Neural cell (in vitro differentiated cells): Measurements from ENCODE around the gene TMEM119. TPM values are rescaled to one million over a fixed set of nuclear protein-coding genes. Genes with fewer than 3 reads are reported as not detected.

Experiments
- H2AFZ ChIP-seq: fragments of 200-600, 300-800 bp; sonication (generic), shearing (Covaris generic); 2 replicates; pipeline ENCODE4 v1.6.0; 2014; ENCODE audit warnings: low read depth, mild to moderate bottlenecking, antibody characterized with exemption, low read length, moderate library complexity
- H3F3A ChIP-seq: fragments of 200-600 bp; shearing (Covaris generic); 2 replicates; pipeline ENCODE4 v1.6.1; 2016; ENCODE audit warnings: mild to moderate bottlenecking, moderate library complexity, mixed read lengths, antibody characterized with exemption, low read length; ENCODE audit not compliant: insufficient read depth, poor library complexity, severe bottlenecking
- H3K27ac ChIP-seq: fragments of 200-600, 300-800 bp; sonication (generic), shearing (Covaris generic); 2 replicates; pipeline ENCODE4 v1.5.1; 2014; ENCODE audit warnings: mild to moderate bottlenecking, low read length, moderate library complexity
- H3K27me3 ChIP-seq: fragments of 300-800, 200-600 bp; sonication (generic), shearing (Covaris generic); 2 replicates; pipeline ENCODE4 v1.6.0; 2014; ENCODE audit warnings: mild to moderate bottlenecking, low read depth, low read length, moderate library complexity; ENCODE audit not compliant: insufficient read depth
- H3K36me3 ChIP-seq: fragments of 300-800, 200-600 bp; sonication (generic), shearing (Covaris generic); 2 replicates; pipeline ENCODE4 v1.5.1; 2014; ENCODE audit warnings: mild to moderate bottlenecking, antibody characterized with exemption, low read length, moderate library complexity; ENCODE audit not compliant: insufficient read depth
- H3K4me2 ChIP-seq: fragments of 300-800, 200-600 bp; sonication (generic), shearing (Covaris generic); 2 replicates; pipeline ENCODE4 v1.6.0; 2014; ENCODE audit warnings: mild to moderate bottlenecking, low read length
- H3K4me3 ChIP-seq: fragments of 300-800, 200-600 bp; sonication (generic), shearing (Covaris generic); 2 replicates; pipeline ENCODE4 v1.5.1; 2014; ENCODE audit warnings: mild to moderate bottlenecking, low read length, moderate library complexity
- H3K79me2 ChIP-seq: fragments of 200-600 bp; shearing (Covaris generic); replicated peaks from 2 replicates; pipeline ENCODE4 v1.6.0; 2014; ENCODE audit warnings: mild to moderate bottlenecking, low read length, moderate library complexity; ENCODE audit not compliant: insufficient read depth
- H3K9ac ChIP-seq: fragments of 300-800, 200-600 bp; sonication (generic), shearing (Covaris generic); 2 replicates; pipeline ENCODE4 v1.6.1; 2016; ENCODE audit warnings: mild to moderate bottlenecking, low read length, mixed read lengths
- H3K9me2 ChIP-seq: fragments of 200-600 bp; shearing (Covaris generic); 2 replicates; pipeline ENCODE4 v1.6.1; 2016; ENCODE audit warnings: mild to moderate bottlenecking, low read length, mixed read lengths; ENCODE audit not compliant: insufficient read depth
- H3K9me3 ChIP-seq: fragments of 200-600, 300-800 bp; sonication (generic), shearing (Covaris generic); 2 replicates; pipeline ENCODE4 v1.6.1; 2016; ENCODE audit warnings: mild to moderate bottlenecking, mixed run types, low read length, moderate library complexity, mixed read lengths
- H4K20me1 ChIP-seq: fragments of 200-600 bp; shearing (Covaris generic); 2 replicates; pipeline ENCODE4 v1.6.1; 2016; ENCODE audit warnings: mild to moderate bottlenecking, mixed run types; ENCODE audit not compliant: insufficient read depth
- EP300 ChIP-seq: fragments of 450-650 bp; conservative IDR thresholded peaks from 2 replicates; pipeline ENCODE4 v1.6.1; 2014; ENCODE audit warnings: antibody characterized with exemption, mild to moderate bottlenecking, moderate library complexity; ENCODE audit not compliant: poor library complexity, severe bottlenecking
- EZH2 ChIP-seq: fragments of 200-600, 300-800 bp; shearing (Covaris generic), sonication (generic); IDR thresholded peaks from 2 replicates; pipeline ENCODE4 v1.6.1; 2014; ENCODE audit warnings: antibody characterized with exemption, low read length, borderline replicate concordance, mild to moderate bottlenecking; ENCODE audit not compliant: insufficient read depth, poor library complexity, severe bottlenecking
- MXI1 ChIP-seq: fragments of 450-650 bp; conservative IDR thresholded peaks from 2 replicates; pipeline ENCODE4 v1.6.1; 2014; ENCODE audit warnings: antibody characterized with exemption, mild to moderate bottlenecking; ENCODE audit not compliant: poor library complexity, severe bottlenecking
- POLR2AphosphoS5 ChIP-seq: IDR thresholded peaks from 2 replicates; pipeline ENCODE4 v1.6.1; 2012
- RAD21 ChIP-seq: fragments of 450-650 bp; conservative IDR thresholded peaks from 2 replicates; pipeline ENCODE4 v1.6.1; 2014; ENCODE audit warnings: antibody characterized with exemption, mild to moderate bottlenecking, moderate library complexity
- SMC3 ChIP-seq: fragments of 450-650 bp; conservative IDR thresholded peaks from 2 replicates; pipeline ENCODE4 v1.6.1; 2014; ENCODE audit warnings: antibody characterized with exemption, mild to moderate bottlenecking, moderate library complexity; ENCODE audit not compliant: poor library complexity
- TAF1 ChIP-seq: IDR thresholded peaks from 2 replicates; pipeline ENCODE4 v1.6.1; 2012; ENCODE audit warnings: low read depth
- polyA plus RNA-seq: library from polyadenylated mRNA; depleted of rRNA; stranded (reverse); fragments of >200 nt; gene quantifications from 2 replicates; pipeline ENCODE4 v1.2.3, GENCODE V29; 2014
- TF ChIP-seq, protein P1 (sequence below): IDR thresholded peaks from 2 replicates; pipeline ENCODE4 v1.6.1; 2012; ENCODE audit warnings: borderline replicate concordance
- TF ChIP-seq, protein P2 (sequence below): fragments of 450-650 bp; IDR thresholded peaks from 2 replicates; pipeline ENCODE4 v1.5.1; 2014; ENCODE audit warnings: antibody characterized with exemption, mild to moderate bottlenecking, moderate library complexity; ENCODE audit not compliant: poor library complexity, severe bottlenecking

Gene TMEM119
- polyA plus RNA-seq, 1 donor from 2014 or later, result not detected

DNA sequence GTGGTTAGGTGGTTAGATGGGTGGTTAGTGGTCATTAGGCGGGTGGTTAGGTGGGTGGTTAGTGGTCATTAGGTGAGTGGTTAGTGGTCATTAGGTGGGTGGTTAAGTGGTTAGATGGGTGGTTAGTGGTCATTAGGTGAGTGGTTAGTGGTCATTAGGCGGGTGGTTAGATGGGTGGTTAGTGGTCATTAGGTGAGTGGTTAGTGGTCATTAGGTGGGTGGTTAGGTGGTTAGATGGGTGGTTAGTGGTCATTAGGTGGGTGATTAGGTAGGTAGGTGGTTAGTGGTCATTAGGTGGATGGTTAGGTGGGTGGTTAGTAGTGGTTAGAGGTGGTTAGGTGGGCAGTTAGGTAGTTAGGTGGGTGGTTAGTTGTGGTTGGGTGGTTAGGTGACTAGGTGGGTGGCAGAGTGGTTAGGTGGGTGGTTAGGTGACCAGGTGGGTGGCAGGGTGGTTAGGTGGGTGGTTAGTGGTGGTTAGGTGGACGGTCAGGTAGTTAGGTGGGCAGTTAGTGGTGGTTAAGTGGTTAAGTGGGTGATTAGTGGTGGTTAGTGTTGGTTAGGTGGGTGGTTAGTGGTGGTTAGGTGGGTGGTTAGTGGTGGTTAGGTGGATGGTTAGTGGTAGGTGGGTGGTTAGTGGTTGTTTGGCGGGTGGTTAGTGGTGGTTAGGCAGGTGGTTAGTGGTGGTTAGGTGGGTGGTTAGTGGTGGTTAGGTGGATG is 8.0 kb upstream of the TMEM119 start:
- Histone ChIP-seq H3K4me2 (no peak overlapping the region), H3K4me3 (no peak overlapping the region), H3K27ac (no peak overlapping the region), H3K36me3 (no peaks in the 10 kb centered on the region), H3K9me2 (no peaks in the 10 kb centered on the region), H4K20me1 (no peaks in the 10 kb centered on the region), H3K79me2 (no peaks in the 10 kb centered on the region), H3K9me3 (no peaks in the 10 kb centered on the region), H3F3A (no peaks in the 10 kb centered on the region), H2AFZ (no peak overlapping the region), H3K9ac (no peak overlapping the region), H3K27me3 (no peaks in the 10 kb centered on the region)
- TF ChIP-seq, protein P1, sequence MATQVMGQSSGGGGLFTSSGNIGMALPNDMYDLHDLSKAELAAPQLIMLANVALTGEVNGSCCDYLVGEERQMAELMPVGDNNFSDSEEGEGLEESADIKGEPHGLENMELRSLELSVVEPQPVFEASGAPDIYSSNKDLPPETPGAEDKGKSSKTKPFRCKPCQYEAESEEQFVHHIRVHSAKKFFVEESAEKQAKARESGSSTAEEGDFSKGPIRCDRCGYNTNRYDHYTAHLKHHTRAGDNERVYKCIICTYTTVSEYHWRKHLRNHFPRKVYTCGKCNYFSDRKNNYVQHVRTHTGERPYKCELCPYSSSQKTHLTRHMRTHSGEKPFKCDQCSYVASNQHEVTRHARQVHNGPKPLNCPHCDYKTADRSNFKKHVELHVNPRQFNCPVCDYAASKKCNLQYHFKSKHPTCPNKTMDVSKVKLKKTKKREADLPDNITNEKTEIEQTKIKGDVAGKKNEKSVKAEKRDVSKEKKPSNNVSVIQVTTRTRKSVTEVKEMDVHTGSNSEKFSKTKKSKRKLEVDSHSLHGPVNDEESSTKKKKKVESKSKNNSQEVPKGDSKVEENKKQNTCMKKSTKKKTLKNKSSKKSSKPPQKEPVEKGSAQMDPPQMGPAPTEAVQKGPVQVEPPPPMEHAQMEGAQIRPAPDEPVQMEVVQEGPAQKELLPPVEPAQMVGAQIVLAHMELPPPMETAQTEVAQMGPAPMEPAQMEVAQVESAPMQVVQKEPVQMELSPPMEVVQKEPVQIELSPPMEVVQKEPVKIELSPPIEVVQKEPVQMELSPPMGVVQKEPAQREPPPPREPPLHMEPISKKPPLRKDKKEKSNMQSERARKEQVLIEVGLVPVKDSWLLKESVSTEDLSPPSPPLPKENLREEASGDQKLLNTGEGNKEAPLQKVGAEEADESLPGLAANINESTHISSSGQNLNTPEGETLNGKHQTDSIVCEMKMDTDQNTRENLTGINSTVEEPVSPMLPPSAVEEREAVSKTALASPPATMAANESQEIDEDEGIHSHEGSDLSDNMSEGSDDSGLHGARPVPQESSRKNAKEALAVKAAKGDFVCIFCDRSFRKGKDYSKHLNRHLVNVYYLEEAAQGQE, result no peak
- TF ChIP-seq RAD21, result no peak
- no peak for TF ChIP-seq SMC3
- no peak for TF ChIP-seq TAF1
- no peak for TF ChIP-seq MXI1
- no peak for TF ChIP-seq EP300
- no peak for TF ChIP-seq EZH2
- TF ChIP-seq, protein P2, sequence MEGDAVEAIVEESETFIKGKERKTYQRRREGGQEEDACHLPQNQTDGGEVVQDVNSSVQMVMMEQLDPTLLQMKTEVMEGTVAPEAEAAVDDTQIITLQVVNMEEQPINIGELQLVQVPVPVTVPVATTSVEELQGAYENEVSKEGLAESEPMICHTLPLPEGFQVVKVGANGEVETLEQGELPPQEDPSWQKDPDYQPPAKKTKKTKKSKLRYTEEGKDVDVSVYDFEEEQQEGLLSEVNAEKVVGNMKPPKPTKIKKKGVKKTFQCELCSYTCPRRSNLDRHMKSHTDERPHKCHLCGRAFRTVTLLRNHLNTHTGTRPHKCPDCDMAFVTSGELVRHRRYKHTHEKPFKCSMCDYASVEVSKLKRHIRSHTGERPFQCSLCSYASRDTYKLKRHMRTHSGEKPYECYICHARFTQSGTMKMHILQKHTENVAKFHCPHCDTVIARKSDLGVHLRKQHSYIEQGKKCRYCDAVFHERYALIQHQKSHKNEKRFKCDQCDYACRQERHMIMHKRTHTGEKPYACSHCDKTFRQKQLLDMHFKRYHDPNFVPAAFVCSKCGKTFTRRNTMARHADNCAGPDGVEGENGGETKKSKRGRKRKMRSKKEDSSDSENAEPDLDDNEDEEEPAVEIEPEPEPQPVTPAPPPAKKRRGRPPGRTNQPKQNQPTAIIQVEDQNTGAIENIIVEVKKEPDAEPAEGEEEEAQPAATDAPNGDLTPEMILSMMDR, result no peak

DNA sequence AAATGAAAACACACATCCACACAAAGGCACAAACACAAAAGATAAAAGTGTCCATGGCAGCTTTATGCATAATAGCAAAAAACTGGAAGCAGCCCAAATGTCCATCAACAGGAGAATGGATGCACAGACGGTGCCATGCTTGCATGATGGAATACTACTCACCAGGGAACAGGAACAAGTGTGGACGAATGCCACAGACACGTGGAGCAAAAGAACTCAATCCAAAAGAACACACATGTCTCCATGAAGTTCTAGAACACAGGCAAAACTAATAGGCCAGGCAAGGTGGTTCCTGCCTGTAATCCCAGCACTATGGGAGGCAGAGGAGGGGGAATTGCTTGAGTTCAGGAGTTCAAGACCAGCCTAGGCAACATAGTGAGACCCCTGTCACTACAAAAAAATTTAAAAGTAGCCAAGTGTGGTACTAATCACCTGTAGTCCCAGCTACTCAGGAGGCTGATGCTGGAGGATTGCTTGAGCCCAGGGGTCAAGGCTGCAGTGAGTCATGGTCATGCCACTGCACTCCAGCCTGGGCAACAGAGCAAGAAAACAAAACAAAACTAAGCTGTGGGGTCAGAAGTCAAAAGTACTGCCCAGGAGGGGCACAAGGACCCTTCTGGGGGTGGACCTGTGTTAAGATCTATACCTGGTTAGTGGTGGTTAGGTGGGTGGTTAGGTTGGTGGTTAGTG is 7.3 kb upstream of the TMEM119 start:
- Histone ChIP-seq H3K9me3 (no peaks in the 10 kb centered on the region), H3K27me3 (no peaks in the 10 kb centered on the region), H3F3A (no peaks in the 10 kb centered on the region), H3K9ac (no peak overlapping the region), H4K20me1 (no peaks in the 10 kb centered on the region), H3K4me2 (no peak overlapping the region), H3K79me2 (no peaks in the 10 kb centered on the region), H3K27ac (no peak overlapping the region), H3K9me2 (no peaks in the 10 kb centered on the region), H2AFZ (no peak overlapping the region), H3K4me3 (no peak overlapping the region), H3K36me3 (no peaks in the 10 kb centered on the region)
- TF ChIP-seq MXI1, result no peak
- TF ChIP-seq, protein P1, result no peak
- TF ChIP-seq POLR2AphosphoS5, result no peak
- TF ChIP-seq EP300, result no peak
- TF ChIP-seq TAF1, result no peak
- TF ChIP-seq RAD21, result no peak
- TF ChIP-seq SMC3, result no peak
- TF ChIP-seq EZH2, result no peak
- TF ChIP-seq, protein P2, result no peak
